ENCODE data around the gene CD59.
"Not testable (repeated sequence)": the region's sequence is repeated elsewhere in the genome, so short reads cannot be mapped to it uniquely, and the experiment has no call there.

The CD59 gene

GRCh38 chr11:33713151-33713855 lies 22.9 kb downstream of the CD59 start:
- DNase-seq (ENCODE audit: low read depth, low spot score): no peak

GRCh38 chr11:33712436-33712835 lies 23.8 kb downstream of the CD59 start:
- DNase-seq (ENCODE audit: low read depth, low spot score): no peak

GRCh38 chr11:33709466-33709865 lies 26.8 kb downstream of the CD59 start:
- DNase-seq (ENCODE audit: low read depth, low spot score): no peak

GRCh38 chr11:33708985-33709384 lies 27.2 kb downstream of the CD59 start:
- DNase-seq (ENCODE audit: low read depth, low spot score): no peak

GRCh38 chr11:33707831-33708230 lies 28.4 kb downstream of the CD59 start:
- DNase-seq (ENCODE audit: low read depth, low spot score): not testable (repeated sequence)

GRCh38 chr11:33706966-33707365 lies 29.3 kb downstream of the CD59 start:
- DNase-seq (ENCODE audit: low read depth, low spot score): no peak

- no peak for DNase-seq (ENCODE audit: low read depth, low spot score)
Measured at GRCh38 chr11:33706546-33706945, 29.7 kb downstream of the CD59 start.

- no peak for DNase-seq (ENCODE audit: low read depth, low spot score)
Measured at GRCh38 chr11:33704240-33705002, 31.8 kb downstream of the CD59 start.

GRCh38 chr11:33703788-33704187 lies 32.4 kb downstream of the CD59 start:
- DNase-seq (ENCODE audit: low read depth, low spot score): no peak

GRCh38 chr11:33703234-33703633 lies 33.0 kb downstream of the CD59 start:
- DNase-seq (ENCODE audit: low read depth, low spot score): no peak

GRCh38 chr11:33701302-33702230 lies 34.7 kb downstream of the CD59 start:
- DNase-seq (ENCODE audit: low read depth, low spot score): peak; percentile 58

GRCh38 chr11:33700502-33701271 lies 35.5 kb downstream of the CD59 start, which contains the start of gene C11orf91:
C11orf91 (minus strand) TSS chr11:33700826; CDS start chr11:33700740, 86 bp downstream.
- peak; percentile 97 for DNase-seq (ENCODE audit: low read depth, low spot score)

- no peak for DNase-seq (ENCODE audit: low read depth, low spot score)
Measured at GRCh38 chr11:33700063-33700501, 36.1 kb downstream of the CD59 start.

GRCh38 chr11:33699515-33700062 lies 36.6 kb downstream of the CD59 start:
- DNase-seq (ENCODE audit: low read depth, low spot score): no peak

- no peak for DNase-seq (ENCODE audit: low read depth, low spot score)
Measured at GRCh38 chr11:33698921-33699320, 37.3 kb downstream of the CD59 start.

GRCh38 chr11:33697997-33698396 lies 38.2 kb downstream of the CD59 start:
- no peak for DNase-seq (ENCODE audit: low read depth, low spot score)

GRCh38 chr11:33696931-33697638 lies 39.1 kb downstream of the CD59 start:
- no peak for DNase-seq (ENCODE audit: low read depth, low spot score)

GRCh38 chr11:33696411-33696810 lies 39.8 kb downstream of the CD59 start:
- no peak for DNase-seq (ENCODE audit: low read depth, low spot score)

- no peak for DNase-seq (ENCODE audit: low read depth, low spot score)
Measured at GRCh38 chr11:33695051-33695566, 41.1 kb downstream of the CD59 start.

Data from brain pericyte (primary cell).